Inferior parietal cortex (tissue), 1 donor: ENCODE data around the gene SRGAP3.

Source experiments
- DNase-seq: peaks from one replicate; pipeline ENCODE4 v3.0.0-alpha.2; 2016; ENCODE audit errors: extremely low spot score

The SRGAP3 gene

GRCh38 chr3:9146367-9147071 is 102.9 kb downstream of the SRGAP3 start:
- no peak for DNase-seq

- no peak for DNase-seq
These were observed 106.3 kb downstream of the SRGAP3 start for GRCh38 chr3:9143184-9143583.

- DNase-seq, result no peak
These were observed 107.1 kb downstream of the SRGAP3 start for GRCh38 chr3:9142362-9142761.

- no peak for DNase-seq
These were observed 107.5 kb downstream of the SRGAP3 start for GRCh38 chr3:9141928-9142289.

- DNase-seq, result no peak
These were observed 110.1 kb downstream of the SRGAP3 start for GRCh38 chr3:9139366-9139765.

GRCh38 chr3:9137676-9138075 is 111.8 kb downstream of the SRGAP3 start:
- DNase-seq, result no peak

- DNase-seq, result no peak
These were observed 112.5 kb downstream of the SRGAP3 start for GRCh38 chr3:9136746-9137465.

GRCh38 chr3:9135930-9136525 is 113.4 kb downstream of the SRGAP3 start:
- no peak for DNase-seq

- no peak for DNase-seq
These were observed 113.9 kb downstream of the SRGAP3 start for GRCh38 chr3:9135526-9135925.

- no peak for DNase-seq
These were observed 115.8 kb downstream of the SRGAP3 start for GRCh38 chr3:9133656-9134055.

- no peak for DNase-seq
These were observed 118.8 kb downstream of the SRGAP3 start for GRCh38 chr3:9130345-9131305.

- DNase-seq, result no peak
These were observed 120.1 kb downstream of the SRGAP3 start for GRCh38 chr3:9129365-9129764.

GRCh38 chr3:9125278-9125951 is 124.0 kb downstream of the SRGAP3 start:
- no peak for DNase-seq

GRCh38 chr3:9124730-9125129 is 124.7 kb downstream of the SRGAP3 start:
- no peak for DNase-seq

GRCh38 chr3:9123840-9124239 is 125.6 kb downstream of the SRGAP3 start:
- DNase-seq, result no peak

- DNase-seq, result no peak
These were observed 126.6 kb downstream of the SRGAP3 start for GRCh38 chr3:9122732-9123364.

GRCh38 chr3:9121366-9122001 is 128.0 kb downstream of the SRGAP3 start:
- DNase-seq, result no peak

- no peak for DNase-seq
These were observed 130.1 kb downstream of the SRGAP3 start for GRCh38 chr3:9119331-9119730.

GRCh38 chr3:9118222-9118621 is 131.2 kb downstream of the SRGAP3 start:
- DNase-seq, result no peak

GRCh38 chr3:9117220-9117619 is 132.2 kb downstream of the SRGAP3 start:
- DNase-seq, result no peak
